ENCODE measurements around the gene MIR17HG. TPM values are rescaled to one million over a fixed set of nuclear protein-coding genes. Genes with fewer than 3 reads are reported as not detected.

Gene MIR17HG
- total RNA-seq, 1 experiment from 2014 or later = 3.4 TPM

DNA sequence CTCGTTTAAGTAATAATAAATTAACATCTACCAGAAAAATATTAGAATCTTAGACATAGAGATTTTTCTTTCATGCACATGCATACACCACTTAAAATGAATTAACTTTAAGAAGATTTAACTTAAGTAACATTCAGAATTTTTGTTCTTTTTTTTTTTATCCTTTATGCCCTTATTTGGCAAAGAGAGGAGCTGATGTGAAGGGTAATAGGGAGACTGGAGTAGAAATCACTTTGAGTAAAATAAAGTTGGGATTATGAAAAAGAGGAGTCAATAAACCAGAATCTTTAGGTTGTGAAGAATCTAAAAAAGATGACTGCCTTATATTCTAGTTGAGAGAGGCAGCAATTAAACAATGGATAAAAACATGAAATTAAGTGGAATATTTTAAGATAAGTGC lies 18.8 kb upstream of the MIR17HG start:
- Mint-ChIP-seq H3K27ac (ENCODE audit: unreplicated experiment) (no peak overlapping the region), H3K4me1 (ENCODE audit: low read depth, unreplicated experiment) (no peaks in the 10 kb centered on the region), H3K9me3 (ENCODE audit: low read depth, unreplicated experiment) (no peaks in the 10 kb centered on the region), H3K4me3 (ENCODE audit: low read depth, unreplicated experiment) (no peak overlapping the region), H3K27me3 (ENCODE audit: unreplicated experiment) (no peaks in the 10 kb centered on the region), H3K36me3 (ENCODE audit: insufficient read depth, unreplicated experiment) (no peaks in the 10 kb centered on the region)
- BruUV-seq (replicated peaks) = no TSS peak
- no peak for DNase-seq
- TF ChIP-seq, protein P1, sequence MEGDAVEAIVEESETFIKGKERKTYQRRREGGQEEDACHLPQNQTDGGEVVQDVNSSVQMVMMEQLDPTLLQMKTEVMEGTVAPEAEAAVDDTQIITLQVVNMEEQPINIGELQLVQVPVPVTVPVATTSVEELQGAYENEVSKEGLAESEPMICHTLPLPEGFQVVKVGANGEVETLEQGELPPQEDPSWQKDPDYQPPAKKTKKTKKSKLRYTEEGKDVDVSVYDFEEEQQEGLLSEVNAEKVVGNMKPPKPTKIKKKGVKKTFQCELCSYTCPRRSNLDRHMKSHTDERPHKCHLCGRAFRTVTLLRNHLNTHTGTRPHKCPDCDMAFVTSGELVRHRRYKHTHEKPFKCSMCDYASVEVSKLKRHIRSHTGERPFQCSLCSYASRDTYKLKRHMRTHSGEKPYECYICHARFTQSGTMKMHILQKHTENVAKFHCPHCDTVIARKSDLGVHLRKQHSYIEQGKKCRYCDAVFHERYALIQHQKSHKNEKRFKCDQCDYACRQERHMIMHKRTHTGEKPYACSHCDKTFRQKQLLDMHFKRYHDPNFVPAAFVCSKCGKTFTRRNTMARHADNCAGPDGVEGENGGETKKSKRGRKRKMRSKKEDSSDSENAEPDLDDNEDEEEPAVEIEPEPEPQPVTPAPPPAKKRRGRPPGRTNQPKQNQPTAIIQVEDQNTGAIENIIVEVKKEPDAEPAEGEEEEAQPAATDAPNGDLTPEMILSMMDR (IDR thresholded peaks at IDR 0.05; ENCODE audit: unreplicated experiment) = no peak
- CTCF ChIA-PET = no interaction called here
- intact Hi-C loops (cut with micrococcal nuclease; ENCODE audit: unreplicated experiment) = no loop called here

GRCh38 chr13:91329733-91330132 lies 17.8 kb upstream of the MIR17HG start:
- H3K4me3 Mint-ChIP-seq (ENCODE audit: low read depth, unreplicated experiment) = no peak overlapping the region
- H3K9me3 Mint-ChIP-seq (ENCODE audit: low read depth, unreplicated experiment) = no peaks in the 10 kb centered on the region
- BruUV-seq (replicated peaks) = no TSS peak
- H3K4me1 Mint-ChIP-seq (ENCODE audit: low read depth, unreplicated experiment) = no peaks in the 10 kb centered on the region
- TF ChIP-seq, protein P1 (IDR thresholded peaks at IDR 0.05; ENCODE audit: unreplicated experiment) = no peak
- no peaks in the 10 kb centered on the region for H3K36me3 Mint-ChIP-seq (ENCODE audit: insufficient read depth, unreplicated experiment)
- intact Hi-C loops (cut with micrococcal nuclease; ENCODE audit: unreplicated experiment) = no loop called here
- no peak for DNase-seq
- H3K27me3 Mint-ChIP-seq (ENCODE audit: unreplicated experiment) = no peaks in the 10 kb centered on the region
- CTCF ChIA-PET = no interaction called here
- H3K27ac Mint-ChIP-seq (ENCODE audit: unreplicated experiment) = no peak overlapping the region

- H3K4me3 Mint-ChIP-seq (ENCODE audit: low read depth, unreplicated experiment) = no peak overlapping the region
- H3K27me3 Mint-ChIP-seq (ENCODE audit: unreplicated experiment) = no peaks in the 10 kb centered on the region
- no peaks in the 10 kb centered on the region for H3K4me1 Mint-ChIP-seq (ENCODE audit: low read depth, unreplicated experiment)
- TF ChIP-seq, protein P1 (IDR thresholded peaks at IDR 0.05; ENCODE audit: unreplicated experiment) = no peak
- H3K27ac Mint-ChIP-seq (ENCODE audit: unreplicated experiment) = no peak overlapping the region
- BruUV-seq (replicated peaks) = no TSS peak
- intact Hi-C loops (cut with micrococcal nuclease; ENCODE audit: unreplicated experiment) = no loop called here
- no peaks in the 10 kb centered on the region for H3K9me3 Mint-ChIP-seq (ENCODE audit: low read depth, unreplicated experiment)
- CTCF ChIA-PET = no interaction called here
- no peaks in the 10 kb centered on the region for H3K36me3 Mint-ChIP-seq (ENCODE audit: insufficient read depth, unreplicated experiment)
- DNase-seq = no peak
Measured at GRCh38 chr13:91331047-91331915, 16.2 kb upstream of the MIR17HG start.

- Mint-ChIP-seq H3K36me3 (ENCODE audit: insufficient read depth, unreplicated experiment) (peaks cover 26% of the 10 kb centered on the region), H3K4me1 (ENCODE audit: low read depth, unreplicated experiment) (peaks cover 6% of the 10 kb centered on the region), H3K27me3 (ENCODE audit: unreplicated experiment) (no peaks in the 10 kb centered on the region), H3K27ac (ENCODE audit: unreplicated experiment) (no peak overlapping the region), H3K9me3 (ENCODE audit: low read depth, unreplicated experiment) (no peaks in the 10 kb centered on the region), H3K4me3 (ENCODE audit: low read depth, unreplicated experiment) (no peak overlapping the region)
- CTCF ChIA-PET = no interaction called here
- no TSS peak for BruUV-seq (replicated peaks)
- TF ChIP-seq, protein P1 (IDR thresholded peaks at IDR 0.05; ENCODE audit: unreplicated experiment) = no peak
- DNase-seq = no peak
- intact Hi-C loops (cut with micrococcal nuclease; ENCODE audit: unreplicated experiment) = no loop called here
Measured at GRCh38 chr13:91346062-91346461, 1.4 kb upstream of the MIR17HG start.

All from Calu3 (cell line).